GM19372 (cell line): ENCODE measurements around the gene PCAT7.
"Not testable (repeated sequence)": the region's sequence is repeated elsewhere in the genome, so short reads cannot be mapped to it uniquely, and the experiment has no call there.

ENCODE experiments used
- ATAC-seq: cut with Tn5 transposase; IDR thresholded peaks from one replicate; pipeline ENCODE4 v1.9.1; 2021; ENCODE audit warnings: mild to moderate bottlenecking, low read depth, moderate library complexity; ENCODE audit not compliant: unreplicated experiment

Gene PCAT7

DNA sequence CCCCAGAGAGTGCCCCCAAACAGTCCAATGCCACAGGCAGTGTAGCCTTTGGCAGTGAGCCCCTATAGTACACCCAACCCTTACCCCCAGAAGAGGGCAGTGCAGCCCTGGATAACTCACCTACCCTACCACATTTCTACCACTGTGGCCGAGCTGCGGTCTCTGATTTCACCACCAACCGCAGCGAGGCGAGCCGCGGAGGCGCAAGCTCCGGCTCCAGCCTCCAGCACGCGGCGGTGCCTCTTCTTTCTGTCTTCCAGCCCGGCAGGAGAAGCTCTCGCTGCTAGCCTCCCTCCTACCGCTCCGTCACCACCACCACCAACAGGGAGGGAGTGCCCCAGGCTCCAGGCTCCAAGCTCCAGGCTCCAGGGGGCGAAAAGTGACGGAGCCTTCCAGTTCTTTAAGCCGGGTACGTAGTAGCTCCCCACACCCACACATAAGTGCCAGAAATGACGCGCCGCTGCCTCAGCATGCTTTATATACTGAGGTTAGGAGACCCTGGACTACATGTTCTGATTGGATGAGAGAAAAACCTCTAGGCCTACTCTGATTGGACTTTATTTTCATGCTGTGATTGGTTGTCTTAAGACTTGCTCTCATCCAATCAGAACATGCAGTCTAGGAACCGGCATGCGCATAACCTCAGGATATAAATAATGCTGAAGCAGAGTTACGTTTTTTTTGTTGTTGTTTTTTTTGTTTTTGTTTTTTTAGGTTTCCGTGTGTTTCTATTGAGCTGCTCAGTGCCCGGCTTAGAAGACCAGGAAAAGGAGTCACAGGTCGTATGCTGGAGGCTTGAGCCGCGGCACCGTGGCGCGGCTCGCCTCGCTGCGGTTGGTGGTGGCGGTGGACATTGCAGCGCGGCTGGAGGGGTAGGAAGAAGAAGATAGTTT, at the start of gene PCAT7:
TSS of gene PCAT7 (plus strand) at position 645 of the 893 bp plus-strand sequence.
- no peak for ATAC-seq

- not testable (repeated sequence) for ATAC-seq
Measured at GRCh38 chr9:94506370-94506769, 48.5 kb upstream of the PCAT7 start.

- ATAC-seq, result no peak
Measured at GRCh38 chr9:94507531-94508258, 47.2 kb upstream of the PCAT7 start.

- ATAC-seq, result no peak
Measured at GRCh38 chr9:94511134-94511954, 43.5 kb upstream of the PCAT7 start.

DNA sequence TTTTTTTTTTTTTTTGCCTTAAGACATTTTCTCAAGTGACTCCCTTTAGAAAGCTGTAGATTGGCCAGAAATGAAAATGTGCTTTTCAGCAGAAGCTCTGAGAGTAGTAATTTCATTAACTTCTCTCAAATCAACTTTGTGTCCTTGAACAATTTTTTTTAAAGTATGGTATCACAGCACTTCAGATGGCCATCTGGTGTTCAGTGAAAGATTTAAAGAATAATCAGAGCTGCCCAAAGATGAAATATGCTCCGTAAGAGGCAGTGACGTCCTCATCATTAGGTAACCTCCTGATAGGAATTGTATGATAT, 43.0 kb upstream of the PCAT7 start:
- no peak for ATAC-seq

DNA sequence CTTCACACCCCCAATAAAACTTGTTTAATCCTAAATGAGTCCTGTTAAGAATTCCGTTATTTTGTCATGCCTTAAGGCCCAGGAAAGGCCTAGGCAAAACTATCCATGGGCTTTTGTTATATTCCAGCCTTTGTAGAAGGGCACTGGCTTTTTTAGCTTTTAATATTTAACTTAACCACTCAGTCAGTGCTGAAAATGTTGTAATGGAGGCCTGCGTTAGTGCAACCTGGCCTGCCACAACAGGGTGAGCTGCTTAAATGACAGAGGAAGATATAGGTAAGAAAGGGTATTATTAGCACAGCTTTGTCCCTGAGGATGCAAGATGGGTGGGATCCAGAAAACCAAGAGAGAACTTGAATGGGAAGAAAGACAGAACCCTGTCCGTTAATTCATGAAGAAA, 40.2 kb upstream of the PCAT7 start:
- ATAC-seq, result no peak

- ATAC-seq, result no peak
Measured at GRCh38 chr9:94517254-94517653, 37.6 kb upstream of the PCAT7 start.

DNA sequence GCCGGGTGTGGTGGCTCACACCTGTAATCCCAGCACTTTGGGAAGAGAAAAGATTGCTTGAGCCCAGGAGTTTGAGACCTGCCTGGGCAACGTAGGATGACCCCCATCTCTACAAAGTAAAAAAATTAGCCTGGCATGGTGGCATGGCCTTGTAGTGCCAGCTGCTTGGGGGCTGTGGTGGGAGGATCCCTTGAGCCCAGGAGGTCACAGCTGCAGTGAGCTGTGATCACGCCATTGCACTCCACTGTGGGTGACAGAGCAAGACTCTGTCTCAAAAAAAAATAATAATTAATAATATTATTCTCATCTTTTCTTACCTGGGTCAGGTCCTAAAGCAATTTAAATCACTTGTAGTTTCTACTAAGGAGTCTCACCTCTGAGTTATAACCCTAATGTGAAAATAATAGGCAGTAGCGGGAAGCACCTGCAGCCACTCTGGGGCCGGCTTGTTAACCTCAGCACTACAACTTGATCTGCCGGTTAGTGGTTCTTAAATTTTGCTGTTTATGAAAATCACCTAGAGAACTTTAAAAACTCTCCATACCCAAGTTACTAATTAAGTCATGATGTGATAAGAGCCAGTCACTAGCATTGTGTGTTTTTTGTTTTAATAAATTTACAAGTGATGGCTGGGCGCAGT, 29.4 kb upstream of the PCAT7 start:
- ATAC-seq, result no peak

DNA sequence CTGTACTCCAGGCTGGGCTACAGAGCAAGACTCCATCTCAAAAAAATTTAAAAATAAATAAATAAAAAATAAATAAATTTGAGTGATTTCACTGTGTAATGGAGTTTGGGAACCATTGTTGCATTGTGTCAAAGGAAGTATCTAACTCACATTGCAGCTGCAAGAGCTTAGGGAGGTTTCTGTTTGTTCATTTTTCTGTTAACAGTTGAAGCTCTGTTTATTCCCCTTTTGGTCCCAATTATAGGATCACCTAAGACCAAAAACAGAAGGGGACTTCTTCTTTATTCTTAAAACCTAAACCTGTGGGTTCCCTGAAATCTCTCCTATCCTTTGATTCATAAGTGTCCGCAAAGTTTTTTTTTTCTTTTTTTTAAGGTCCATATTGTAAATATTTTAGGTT, 28.6 kb upstream of the PCAT7 start:
- no peak for ATAC-seq

GRCh38 chr9:94526951-94527350, 27.9 kb upstream of the PCAT7 start:
- no peak for ATAC-seq

GRCh38 chr9:94528886-94529285, 26.0 kb upstream of the PCAT7 start:
- no peak for ATAC-seq

- ATAC-seq, result no peak
Measured at GRCh38 chr9:94533155-94533554, 21.7 kb upstream of the PCAT7 start.

- no peak for ATAC-seq
Measured at GRCh38 chr9:94533601-94534000, 21.3 kb upstream of the PCAT7 start.

GRCh38 chr9:94534901-94535300, 20.0 kb upstream of the PCAT7 start:
- ATAC-seq, result no peak

GRCh38 chr9:94538908-94539307, 16.0 kb upstream of the PCAT7 start:
- no peak for ATAC-seq

GRCh38 chr9:94544335-94544734, 10.5 kb upstream of the PCAT7 start:
- ATAC-seq, result not testable (repeated sequence)

DNA sequence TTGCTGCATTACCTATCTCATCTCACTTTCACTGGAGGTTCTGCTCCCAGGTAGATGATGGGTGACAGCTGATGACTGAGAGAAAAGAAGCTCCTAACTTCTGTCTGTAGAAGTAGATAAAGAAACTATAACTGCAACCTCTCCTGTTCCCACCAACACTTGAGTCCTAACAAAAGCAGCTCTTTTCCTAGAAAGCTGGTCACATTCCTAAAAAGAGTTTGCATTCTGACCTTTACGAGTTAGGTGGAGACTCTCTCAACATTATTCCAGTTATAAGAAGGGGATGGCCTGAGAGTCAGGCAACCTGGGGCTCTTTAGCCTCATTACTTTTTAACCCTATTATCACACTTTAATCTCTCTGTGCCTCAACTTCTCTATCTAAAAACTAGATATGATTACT, 8.9 kb upstream of the PCAT7 start:
- no peak for ATAC-seq

- ATAC-seq, result no peak
Measured at GRCh38 chr9:94553029-94553938, 1.6 kb upstream of the PCAT7 start.

GRCh38 chr9:94554078-94554438, 825 bp upstream of the PCAT7 start:
- ATAC-seq, result no peak

DNA sequence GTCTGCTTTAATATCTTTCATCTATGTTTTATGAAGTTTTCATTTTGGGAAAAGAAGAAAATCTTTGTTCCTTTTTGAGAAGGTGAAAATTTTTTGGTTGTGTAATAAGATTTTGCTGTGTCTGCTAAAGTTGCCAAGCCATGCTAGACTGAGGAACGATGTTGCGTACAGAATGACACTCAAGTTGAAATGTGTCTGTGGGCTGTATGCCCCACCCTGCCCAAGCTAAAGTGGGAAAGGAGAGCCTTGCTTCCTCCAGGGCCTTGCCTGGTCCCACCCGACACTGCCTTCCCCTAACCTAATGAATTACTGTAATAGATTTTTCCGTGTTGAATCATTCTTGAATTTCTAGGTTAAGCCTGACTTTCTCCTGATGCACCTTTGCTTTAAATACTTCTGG, 2.5 kb downstream of the PCAT7 start:
- ATAC-seq, result no peak
